ENCODE results near the gene STRN4. TPM values are rescaled to one million over a fixed set of nuclear protein-coding genes. Genes with fewer than 3 reads are reported as not detected.

STRN4 gene
- total and polyA plus RNA-seq, 4 donors = 9.5 to 29.9 (median 24.8) TPM

GRCh38 chr19:46722004-46722380, 24.3 kb downstream of the STRN4 start:
- Histone ChIP-seq H3K9ac (ENCODE audit: low read depth in 1 of 2, low read length in 2 of 2) (no peak overlapping the region), H3K36me3 (ENCODE audit: control insufficient read depth in 4 of 4, insufficient read depth in 3 of 4, low read depth in 1 of 4, low read length in 3 of 4) (peaks cover 11 to 61% (median 31%) of the 10 kb centered on the region in 4 donors), H3K4me3 (ENCODE audit: low read depth in 1 of 3, low read length in 3 of 3) (no peak overlapping the region), H3K27me3 (ENCODE audit: control insufficient read depth in 4 of 4, insufficient read depth in 4 of 4, low read length in 3 of 4) (no peaks in the 10 kb centered on the region), H3K9me3 (ENCODE audit: control insufficient read depth in 4 of 4, low read length in 3 of 4) (no peaks in the 10 kb centered on the region), H3K27ac (ENCODE audit: low read depth in 1 of 2, low read length in 2 of 2) (no peak overlapping the region), H3K4me1 (ENCODE audit: control insufficient read depth in 4 of 4, insufficient read depth in 4 of 4, low read length in 3 of 4) (peaks cover 0 to 18% (median 6%) of the 10 kb centered on the region in 4 donors)
- DNase-seq (ENCODE audit: low spot score) = no peak
- 86% methylated on average over 17 of the region's 17 CpGs for WGBS
- no peak for TF ChIP-seq RAD21 (IDR thresholded peaks at IDR 0.05)
- TF ChIP-seq MAX (IDR thresholded peaks at IDR 0.05) = no peak
- TF ChIP-seq CTCF (IDR thresholded peaks at IDR 0.05; ENCODE audit: low read depth, low read length, missing input control) = no peak
- TF ChIP-seq ZBTB33 (IDR thresholded peaks at IDR 0.05) = no peak
- no peak for TF ChIP-seq HNF4A (conservative IDR thresholded peaks at IDR 0.05)
- no peak for TF ChIP-seq SP1 (IDR thresholded peaks at IDR 0.05)
- TF ChIP-seq HNF4G (IDR thresholded peaks at IDR 0.05) = no peak
- no peak for TF ChIP-seq TAF1 (conservative IDR thresholded peaks at IDR 0.05)
- TF ChIP-seq EGR1 (IDR thresholded peaks at IDR 0.05; ENCODE audit: low read depth in 2 of 2) = no peak
- no peak for TF ChIP-seq RXRA (IDR thresholded peaks at IDR 0.05)
- no peak for TF ChIP-seq NR2F2 (IDR thresholded peaks at IDR 0.05)
- TF ChIP-seq FOXA1 (IDR thresholded peaks at IDR 0.05) = no peak

- peaks cover 7 to 56% (median 26%) of the 10 kb centered on the region in 4 donors for H3K36me3 ChIP-seq (ENCODE audit: control insufficient read depth in 4 of 4, insufficient read depth in 3 of 4, low read depth in 1 of 4, low read length in 3 of 4)
- H3K9me3 ChIP-seq (ENCODE audit: control insufficient read depth in 4 of 4, low read length in 3 of 4) = no peaks in the 10 kb centered on the region
- H3K9ac ChIP-seq (ENCODE audit: low read depth in 1 of 2, low read length in 2 of 2) = no peak overlapping the region
- TF ChIP-seq ZBTB33 (IDR thresholded peaks at IDR 0.05) (no peak), FOXA1 (IDR thresholded peaks at IDR 0.05) (no peak), REST (IDR thresholded peaks at IDR 0.05) (no peak), HNF4A (conservative IDR thresholded peaks at IDR 0.05) (no peak), EGR1 (IDR thresholded peaks at IDR 0.05; ENCODE audit: low read depth in 2 of 2) (no peak), TAF1 (conservative IDR thresholded peaks at IDR 0.05) (no peak), SP1 (IDR thresholded peaks at IDR 0.05) (no peak), CTCF (IDR thresholded peaks at IDR 0.05; ENCODE audit: low read depth, low read length, missing input control) (no peak), FOXA2 (IDR thresholded peaks at IDR 0.05) (no peak), JUND (IDR thresholded peaks at IDR 0.05) (no peak), ATF3 (IDR thresholded peaks at IDR 0.05) (no peak), HNF4G (IDR thresholded peaks at IDR 0.05) (no peak)
- H3K4me1 ChIP-seq (ENCODE audit: control insufficient read depth in 4 of 4, insufficient read depth in 4 of 4, low read length in 3 of 4) = peaks cover 0 to 18% (median 6%) of the 10 kb centered on the region in 4 donors
- no peak overlapping the region for H3K4me3 ChIP-seq (ENCODE audit: low read depth in 1 of 3, low read length in 3 of 3)
- no peaks in the 10 kb centered on the region for H3K27me3 ChIP-seq (ENCODE audit: control insufficient read depth in 4 of 4, insufficient read depth in 4 of 4, low read length in 3 of 4)
- WGBS = 80% methylated on average over 16 of the region's 16 CpGs
- no peak overlapping the region for H3K27ac ChIP-seq (ENCODE audit: low read depth in 1 of 2, low read length in 2 of 2)
- DNase-seq (ENCODE audit: low spot score) = no peak
Measured at GRCh38 chr19:46721269-46722003, 24.8 kb downstream of the STRN4 start.

Measured in liver (tissue), 9 donors.